GM21786 (cell line): ENCODE data around the gene CARS2.
"Not testable (repeated sequence)": the region's sequence is repeated elsewhere in the genome, so short reads cannot be mapped to it uniquely, and the experiment has no call there.

ENCODE experiments used
- ATAC-seq: cut with Tn5 transposase; IDR thresholded peaks from one replicate; pipeline ENCODE4 v1.9.1; 2021; ENCODE audit not compliant: unreplicated experiment

The CARS2 gene

DNA sequence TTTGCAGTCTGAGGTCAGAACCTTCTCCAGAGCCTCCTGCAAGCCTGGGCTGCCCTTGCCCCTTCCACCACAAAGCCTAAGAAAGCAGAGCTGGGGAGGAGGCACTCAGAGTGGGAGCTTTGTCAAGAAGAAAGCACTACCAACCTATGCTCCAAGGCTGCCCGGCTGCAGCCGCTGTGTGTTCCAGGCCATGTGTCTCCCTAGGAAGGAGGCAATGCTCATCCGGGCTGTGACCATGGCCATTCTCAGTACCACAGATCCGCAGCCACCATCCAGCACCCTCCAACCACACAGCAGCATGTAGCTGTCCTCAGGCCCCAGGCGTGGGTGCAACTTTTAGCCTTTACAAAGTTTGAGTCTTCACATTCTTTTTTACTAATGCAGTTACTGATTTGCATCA, 22.0 kb downstream of the CARS2 start:
- ATAC-seq = no peak

- no peak for ATAC-seq
Observed at GRCh38 chr13:110683203-110683883, 22.6 kb downstream of the CARS2 start.

GRCh38 chr13:110682746-110683145, 23.2 kb downstream of the CARS2 start:
- no peak for ATAC-seq

DNA sequence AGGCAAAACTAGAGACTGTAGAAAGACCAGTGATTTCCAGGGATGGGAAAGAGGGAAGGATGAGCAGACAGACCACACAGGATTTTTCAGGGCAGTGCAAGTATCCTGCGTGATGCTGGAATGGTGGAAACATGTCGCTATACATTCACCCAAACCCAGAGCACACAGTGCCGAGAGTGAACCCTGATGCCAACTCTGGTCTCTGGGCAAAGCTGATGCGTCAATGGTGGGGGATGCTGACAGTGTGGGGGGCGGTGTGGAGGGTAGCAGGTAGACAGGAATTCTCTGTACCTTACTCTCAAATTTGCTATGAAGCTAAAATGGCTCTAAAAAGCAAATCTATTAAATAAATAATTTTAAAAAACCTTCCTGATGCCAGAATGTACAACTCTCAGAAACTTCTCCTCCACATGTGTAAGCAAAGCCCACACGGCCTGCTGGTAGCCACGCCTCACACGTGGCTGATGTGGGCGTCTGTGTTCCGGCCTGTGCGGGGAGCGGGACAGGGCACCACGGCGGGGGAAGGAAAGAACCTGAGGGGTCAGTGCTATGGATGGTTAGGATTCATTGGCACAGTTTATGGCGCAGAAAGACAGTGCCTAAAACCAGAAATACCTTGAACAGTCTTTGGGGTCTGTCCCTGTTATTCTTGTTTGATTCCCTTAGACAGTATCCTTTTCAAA, 23.9 kb downstream of the CARS2 start:
- no peak for ATAC-seq

DNA sequence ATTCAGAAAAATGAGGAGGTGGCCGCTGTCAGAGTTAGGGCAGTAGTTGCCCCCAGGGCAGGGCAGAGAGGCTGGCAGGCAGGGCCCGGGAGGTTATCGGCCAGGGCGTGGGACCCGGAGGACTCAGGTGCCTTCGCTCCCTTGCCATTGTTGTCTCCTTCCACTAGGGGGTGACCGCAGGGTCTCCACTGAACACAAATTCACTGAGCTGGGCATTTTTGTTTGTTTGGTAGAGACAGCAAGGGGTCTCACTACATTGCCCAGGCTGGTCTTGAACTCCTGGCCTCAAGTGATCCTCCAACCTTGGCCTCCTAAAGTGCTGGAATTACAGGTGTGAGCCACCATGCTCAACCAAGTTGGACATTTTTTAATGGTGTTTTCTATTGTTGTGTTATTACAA, 25.1 kb downstream of the CARS2 start:
- ATAC-seq = no peak

DNA sequence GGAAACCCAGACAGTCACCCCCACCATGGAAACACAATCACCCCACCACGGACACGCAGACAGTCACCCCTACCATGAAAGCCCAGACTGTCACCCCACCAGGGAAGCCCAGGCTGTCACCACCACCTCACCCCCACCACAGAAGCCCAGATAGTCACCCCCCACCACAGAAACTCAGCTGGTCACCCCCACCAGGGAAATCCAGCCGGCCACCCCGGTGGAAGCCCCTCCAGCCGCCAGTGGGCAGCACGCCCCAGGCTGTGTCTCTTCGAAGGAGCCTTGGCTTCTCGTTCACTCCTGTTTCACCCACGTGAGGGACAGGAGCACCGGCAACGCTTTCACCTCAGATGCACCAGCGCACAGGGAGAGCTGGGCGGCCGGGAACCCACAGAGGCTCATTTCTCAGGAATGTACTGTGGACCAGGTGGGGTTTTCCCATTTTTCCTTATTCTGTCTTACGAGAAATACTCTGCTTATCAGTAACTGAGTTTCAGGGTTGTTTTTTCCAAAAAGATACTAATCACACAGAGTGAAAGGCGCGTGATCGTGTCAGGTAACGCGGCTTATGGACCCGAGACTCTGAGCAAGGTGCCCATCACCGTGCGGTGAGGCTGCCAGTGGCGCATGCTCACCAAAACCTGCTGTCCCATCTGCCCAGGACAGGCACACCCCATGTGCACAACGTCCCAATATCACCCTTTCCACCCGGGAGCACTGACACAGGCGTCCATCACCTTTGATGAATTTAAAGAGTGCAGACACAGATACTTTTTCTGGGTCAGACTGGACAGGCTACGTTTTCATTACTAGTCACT, 28.0 kb downstream of the CARS2 start:
- no peak for ATAC-seq

DNA sequence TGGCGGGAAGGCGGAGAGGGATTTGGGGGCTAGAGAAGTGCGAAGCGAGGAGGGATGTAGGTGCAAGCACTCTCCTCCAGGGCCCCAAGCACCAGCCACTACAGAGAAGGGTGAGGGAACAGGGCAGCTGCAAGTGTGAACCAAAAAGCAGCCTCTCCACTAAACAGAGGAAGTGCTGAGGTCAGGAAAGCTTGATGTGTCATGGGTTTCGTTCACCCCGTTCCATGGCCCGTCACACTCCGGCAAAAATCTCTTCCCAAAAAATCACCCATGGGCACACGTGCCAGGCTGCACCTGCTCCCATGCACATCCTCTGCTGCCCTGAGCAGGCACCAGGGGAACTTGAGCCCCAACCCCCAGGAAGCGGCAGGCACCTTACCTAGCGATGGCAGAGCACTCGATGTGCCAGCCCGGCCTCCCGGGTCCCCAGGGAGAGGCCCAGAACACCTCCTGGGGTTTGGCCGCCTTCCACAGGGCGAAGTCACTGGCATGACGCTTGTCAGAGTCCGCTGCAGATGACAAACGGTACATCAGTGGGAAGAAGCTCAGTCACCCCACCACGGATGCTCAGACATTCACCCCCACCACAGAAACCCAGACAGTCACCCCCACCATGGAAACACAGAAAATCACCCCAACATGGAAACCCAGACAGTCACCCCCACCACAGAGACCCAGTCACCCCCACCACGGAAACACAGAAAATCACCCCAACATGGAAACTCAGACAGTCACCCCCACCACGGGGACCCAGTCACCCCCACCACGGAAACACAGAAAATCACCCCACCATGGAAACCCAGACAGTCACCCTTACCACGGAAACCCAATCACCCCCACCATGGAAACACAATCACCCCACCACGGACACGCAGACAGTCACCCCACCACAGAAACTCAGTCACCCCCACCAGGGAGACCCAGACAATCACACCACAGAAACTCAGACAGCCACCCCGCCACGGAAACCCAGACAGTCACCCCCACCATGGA, 29.0 kb downstream of the CARS2 start:
- ATAC-seq = peak; percentile 70

- not testable (repeated sequence) for ATAC-seq
Observed at GRCh38 chr13:110669814-110670213, 36.1 kb downstream of the CARS2 start.

- no peak for ATAC-seq
Observed at GRCh38 chr13:110669036-110669435, 36.9 kb downstream of the CARS2 start.

- ATAC-seq = no peak
Observed at GRCh38 chr13:110666255-110666533, 39.7 kb downstream of the CARS2 start.

DNA sequence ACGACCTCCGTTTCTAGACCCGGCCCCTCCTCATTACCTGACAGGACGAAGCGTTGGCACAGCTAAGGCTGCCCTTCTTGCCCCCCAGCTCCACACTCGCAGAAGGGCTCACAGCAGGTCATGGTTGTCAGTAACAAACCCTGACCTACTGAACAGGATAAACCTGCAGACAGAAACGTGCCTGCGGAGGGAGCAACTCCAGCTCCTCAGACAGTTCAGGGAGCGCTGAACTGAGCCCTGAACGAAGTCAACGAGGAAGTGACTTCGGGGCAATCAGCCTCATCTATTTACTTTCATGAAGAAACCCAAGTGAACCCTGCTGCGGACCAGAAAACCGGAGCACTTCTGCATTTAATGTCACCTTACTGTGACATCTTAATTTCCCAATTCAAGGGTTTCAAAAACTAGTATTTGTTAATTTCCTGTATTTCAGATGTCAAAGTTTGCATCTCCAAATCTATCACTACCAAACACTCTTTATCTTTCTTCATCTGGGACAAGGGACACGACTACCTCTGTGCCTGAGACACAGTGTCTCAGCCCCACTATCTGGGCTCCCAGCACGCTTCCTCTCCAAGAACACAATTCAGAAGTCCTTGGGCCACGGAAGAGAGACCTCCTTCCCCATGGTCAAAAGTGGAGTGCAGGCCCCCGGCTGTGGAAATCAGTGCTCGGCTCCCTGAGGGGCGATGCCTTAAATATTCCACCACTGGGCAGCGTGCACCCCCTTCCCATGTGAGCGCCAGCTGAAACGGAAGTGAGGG, 40.2 kb downstream of the CARS2 start:
- ATAC-seq = no peak

- ATAC-seq = no peak
Observed at GRCh38 chr13:110664673-110665072, 41.2 kb downstream of the CARS2 start.

GRCh38 chr13:110664041-110664440, 41.9 kb downstream of the CARS2 start:
- no peak for ATAC-seq

GRCh38 chr13:110663491-110663890, 42.4 kb downstream of the CARS2 start:
- no peak for ATAC-seq

- ATAC-seq = no peak
Observed at GRCh38 chr13:110662777-110663443, 43.0 kb downstream of the CARS2 start.

GRCh38 chr13:110662091-110662490, 43.8 kb downstream of the CARS2 start:
- ATAC-seq = no peak

DNA sequence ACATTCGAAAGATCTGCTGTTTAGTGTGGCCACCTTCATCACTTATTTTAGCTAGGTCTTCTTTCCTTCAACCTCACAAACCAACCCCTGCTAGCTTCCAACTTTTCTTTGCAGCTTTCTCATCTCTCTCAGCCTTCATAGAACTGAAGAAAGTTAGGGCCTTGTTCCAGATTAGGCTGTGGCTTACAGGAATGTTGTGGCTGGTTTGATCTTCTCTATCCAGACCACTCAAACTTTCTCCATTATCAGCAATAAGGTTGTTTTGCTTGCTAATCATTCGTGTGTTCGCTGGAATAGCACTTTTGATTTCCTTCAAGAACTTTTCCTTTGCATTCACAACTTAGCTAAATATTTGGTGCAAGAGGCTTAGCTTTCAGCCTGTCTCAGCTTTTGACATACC, 44.7 kb downstream of the CARS2 start:
- ATAC-seq = no peak

DNA sequence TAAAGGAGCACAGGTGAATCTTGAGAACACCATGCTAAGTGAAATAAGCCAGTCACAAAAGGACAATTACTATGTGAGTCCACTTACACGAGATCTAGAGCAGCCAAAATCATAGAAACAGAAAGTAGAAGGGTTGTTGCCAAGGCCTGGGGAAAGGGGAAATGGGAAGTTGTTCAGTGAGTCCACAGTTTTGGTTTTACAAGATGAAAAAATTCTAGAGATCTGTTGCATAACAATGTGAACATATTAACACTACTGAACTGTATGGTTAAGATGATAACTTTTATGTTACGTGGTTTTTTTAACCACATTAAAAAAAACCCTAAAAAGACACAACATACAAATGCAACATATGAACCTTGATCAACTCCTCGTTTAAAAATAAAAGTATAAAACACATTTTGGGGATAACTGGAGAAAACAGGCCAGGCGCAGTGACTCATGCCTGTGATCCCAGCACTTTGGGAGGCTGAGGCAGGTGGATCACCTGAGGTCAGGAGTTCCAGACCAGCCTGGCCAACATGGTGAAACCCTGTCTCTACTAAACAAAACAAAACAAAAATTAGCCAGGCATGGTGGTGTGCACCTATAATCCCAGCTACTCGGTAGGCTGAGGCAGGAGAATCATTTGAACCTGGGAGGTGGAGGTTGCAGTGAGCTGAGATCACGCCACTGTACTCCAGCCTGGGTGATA, 47.6 kb downstream of the CARS2 start:
- ATAC-seq = peak; percentile 90

DNA sequence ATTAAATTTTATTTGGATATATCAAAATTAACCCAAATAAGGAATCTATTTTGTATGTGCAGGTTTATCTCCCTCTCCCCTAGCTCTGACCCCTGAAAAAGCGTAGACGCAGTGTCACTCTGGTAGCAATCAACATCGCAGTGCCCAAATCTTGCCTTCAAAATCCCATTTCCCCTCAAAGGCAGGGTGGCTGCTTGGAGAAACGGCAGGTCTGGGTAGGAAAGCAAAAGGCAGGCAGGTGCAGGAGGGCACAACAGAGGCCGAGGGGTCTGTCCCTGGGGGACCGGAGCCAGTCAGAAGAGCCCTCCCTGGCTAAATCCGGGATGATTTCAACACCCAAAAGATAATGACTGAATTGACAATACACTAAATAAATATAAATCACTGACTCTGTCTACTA, 48.7 kb downstream of the CARS2 start:
- ATAC-seq = no peak
